Astrocyte of the spinal cord (primary cell): ENCODE measurements around the gene CBLC.

Experiments
- DNase-seq: peaks from one replicate; pipeline ENCODE4 v3.0.0; 2011; ENCODE audit warnings: low read depth, low spot score
- H3K4me3 ChIP-seq: 2 replicates; pipeline ENCODE4 v1.5.1; 2011; ENCODE audit warnings: low read depth, mild to moderate bottlenecking, low read length, moderate library complexity
- in situ Hi-C: cut with HindIII; loops from 2 replicates; pipeline ENCODE4 v1.10.0; 2017; ENCODE audit warnings: low sequenced_read_pairs
- TF ChIP-seq, protein P1 (sequence below): IDR thresholded peaks from 2 replicates; pipeline ENCODE4 v1.5.1; 2012; ENCODE audit warnings: low read depth, mild to moderate bottlenecking, low read length, inconsistent platforms

CBLC gene

DNA sequence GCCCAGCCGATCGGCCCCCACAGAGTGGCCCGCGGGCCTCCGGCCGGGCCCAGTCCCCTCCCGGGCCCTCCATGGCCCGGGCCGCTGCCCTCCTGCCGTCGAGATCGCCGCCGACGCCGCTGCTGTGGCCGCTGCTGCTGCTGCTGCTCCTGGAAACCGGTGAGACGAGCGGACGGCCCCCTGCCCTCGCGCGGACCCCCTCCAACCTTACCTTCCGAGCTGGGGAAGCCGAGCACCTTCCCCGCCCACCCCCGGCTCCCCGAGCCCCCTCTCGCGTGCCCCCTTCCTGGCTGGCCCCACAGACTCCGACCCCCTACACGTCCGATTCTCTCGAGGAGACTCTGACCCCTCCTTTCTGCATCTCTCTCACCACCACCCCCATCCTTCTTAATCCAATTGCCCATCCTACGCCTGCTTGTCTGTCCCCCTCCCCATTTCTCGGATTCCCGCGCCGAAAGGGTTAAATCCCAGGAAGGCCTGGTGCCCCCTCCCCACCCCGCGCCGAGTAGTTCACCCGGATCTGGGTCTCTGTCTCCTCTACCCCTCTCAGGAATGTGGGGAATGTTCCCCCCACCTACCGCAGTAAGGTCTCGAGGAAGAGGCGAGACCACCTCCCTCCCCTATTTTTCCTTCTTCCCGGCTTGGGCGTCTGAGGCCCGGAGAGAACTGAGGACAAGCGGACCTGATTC lies 68.9 kb downstream of the CBLC start:
- TF ChIP-seq, protein P1, sequence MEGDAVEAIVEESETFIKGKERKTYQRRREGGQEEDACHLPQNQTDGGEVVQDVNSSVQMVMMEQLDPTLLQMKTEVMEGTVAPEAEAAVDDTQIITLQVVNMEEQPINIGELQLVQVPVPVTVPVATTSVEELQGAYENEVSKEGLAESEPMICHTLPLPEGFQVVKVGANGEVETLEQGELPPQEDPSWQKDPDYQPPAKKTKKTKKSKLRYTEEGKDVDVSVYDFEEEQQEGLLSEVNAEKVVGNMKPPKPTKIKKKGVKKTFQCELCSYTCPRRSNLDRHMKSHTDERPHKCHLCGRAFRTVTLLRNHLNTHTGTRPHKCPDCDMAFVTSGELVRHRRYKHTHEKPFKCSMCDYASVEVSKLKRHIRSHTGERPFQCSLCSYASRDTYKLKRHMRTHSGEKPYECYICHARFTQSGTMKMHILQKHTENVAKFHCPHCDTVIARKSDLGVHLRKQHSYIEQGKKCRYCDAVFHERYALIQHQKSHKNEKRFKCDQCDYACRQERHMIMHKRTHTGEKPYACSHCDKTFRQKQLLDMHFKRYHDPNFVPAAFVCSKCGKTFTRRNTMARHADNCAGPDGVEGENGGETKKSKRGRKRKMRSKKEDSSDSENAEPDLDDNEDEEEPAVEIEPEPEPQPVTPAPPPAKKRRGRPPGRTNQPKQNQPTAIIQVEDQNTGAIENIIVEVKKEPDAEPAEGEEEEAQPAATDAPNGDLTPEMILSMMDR = no peak
- peak overlapping the region; percentile 99 for H3K4me3 ChIP-seq
- in situ Hi-C loops = no loop called here
- DNase-seq = peak; percentile 19

DNA sequence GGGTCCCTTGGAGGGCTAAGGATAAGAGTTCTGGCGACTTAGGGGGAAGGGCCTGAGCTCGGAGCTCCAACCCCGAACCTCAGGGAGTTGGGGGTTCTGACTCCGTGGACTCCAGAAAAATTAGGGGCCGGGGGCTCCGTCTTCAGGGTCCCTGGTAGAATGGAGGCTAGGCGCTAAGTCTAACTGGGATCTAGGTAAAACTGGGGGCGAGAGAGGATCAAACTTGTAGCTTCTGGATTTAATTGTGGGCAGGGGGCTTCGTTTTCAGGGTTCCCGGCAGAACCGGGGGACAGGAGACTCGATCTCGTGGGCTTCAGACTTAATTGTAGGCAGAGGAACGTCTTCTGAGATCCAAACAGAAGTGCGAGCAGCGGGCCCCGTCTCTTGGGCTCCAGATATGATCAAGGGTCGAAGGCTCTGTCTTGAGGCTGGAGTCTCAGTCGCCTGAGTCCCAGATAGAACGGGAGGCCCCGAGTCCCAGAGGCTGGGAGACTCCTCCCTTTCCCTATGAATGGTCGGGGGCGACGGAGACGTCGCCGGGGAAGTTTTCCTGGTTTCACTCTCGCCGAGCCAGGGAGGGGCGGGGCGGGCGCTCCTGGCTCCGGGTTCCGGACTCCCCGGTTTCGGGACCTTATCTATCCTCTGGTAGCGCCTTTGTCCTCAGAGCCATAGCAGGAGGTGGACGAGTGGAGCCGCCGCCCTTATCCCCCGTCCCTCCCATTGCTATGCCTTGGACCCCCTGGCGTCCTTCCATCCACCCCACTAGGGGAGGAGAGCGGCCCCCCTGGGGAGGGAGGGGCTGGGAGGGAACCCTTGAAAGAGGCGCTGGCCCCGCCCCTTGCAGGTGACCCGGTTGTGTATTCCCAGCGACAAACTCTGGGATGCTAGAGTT lies 69.7 kb downstream of the CBLC start:
- TF ChIP-seq, protein P1 = no peak
- peak; percentile 62 for DNase-seq
- H3K4me3 ChIP-seq = peak overlapping the region; percentile 99
- in situ Hi-C loops = no loop called here

DNA sequence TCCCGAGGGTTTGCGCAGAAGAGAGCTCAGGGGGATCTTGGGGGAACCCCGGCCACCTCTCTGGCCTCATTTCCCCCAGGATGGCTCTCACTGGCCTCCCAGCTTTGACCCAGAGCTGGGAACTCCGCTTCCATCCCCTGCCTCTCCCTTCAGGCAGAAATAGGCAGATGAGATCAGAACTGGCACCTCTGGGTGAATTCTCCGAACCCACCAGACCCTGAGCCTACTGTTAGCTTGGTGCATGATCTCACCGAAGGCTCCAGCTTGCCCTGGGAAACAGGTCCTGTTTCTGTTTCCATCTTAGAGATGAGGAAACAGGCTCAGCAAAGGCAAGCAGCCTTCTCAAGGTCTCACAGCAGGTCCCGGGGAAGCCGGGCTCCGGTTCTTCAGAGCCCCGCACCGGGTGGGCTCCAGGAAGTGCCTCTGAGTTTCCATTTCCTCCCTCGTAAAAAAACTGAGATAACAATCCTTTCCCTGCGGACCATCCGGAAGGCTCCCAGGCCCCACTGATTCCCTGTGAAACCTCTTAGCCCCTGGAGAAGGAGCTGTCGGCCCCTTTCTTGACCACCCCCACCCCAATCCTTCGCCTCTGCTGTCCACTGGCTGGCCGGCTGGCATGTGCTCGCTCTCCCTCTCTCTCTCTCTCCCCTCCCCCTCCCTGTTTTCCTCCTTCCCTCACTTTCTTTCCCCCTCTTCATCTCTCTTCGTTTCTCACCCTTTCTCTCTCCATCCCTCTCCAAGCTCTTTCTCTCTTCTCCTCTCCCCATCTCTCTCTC lies 70.5 kb downstream of the CBLC start:
- peak; percentile 57 for DNase-seq
- H3K4me3 ChIP-seq = peak overlapping the region; percentile 99
- TF ChIP-seq, protein P1 = no peak
- in situ Hi-C loops = no loop called here

DNA sequence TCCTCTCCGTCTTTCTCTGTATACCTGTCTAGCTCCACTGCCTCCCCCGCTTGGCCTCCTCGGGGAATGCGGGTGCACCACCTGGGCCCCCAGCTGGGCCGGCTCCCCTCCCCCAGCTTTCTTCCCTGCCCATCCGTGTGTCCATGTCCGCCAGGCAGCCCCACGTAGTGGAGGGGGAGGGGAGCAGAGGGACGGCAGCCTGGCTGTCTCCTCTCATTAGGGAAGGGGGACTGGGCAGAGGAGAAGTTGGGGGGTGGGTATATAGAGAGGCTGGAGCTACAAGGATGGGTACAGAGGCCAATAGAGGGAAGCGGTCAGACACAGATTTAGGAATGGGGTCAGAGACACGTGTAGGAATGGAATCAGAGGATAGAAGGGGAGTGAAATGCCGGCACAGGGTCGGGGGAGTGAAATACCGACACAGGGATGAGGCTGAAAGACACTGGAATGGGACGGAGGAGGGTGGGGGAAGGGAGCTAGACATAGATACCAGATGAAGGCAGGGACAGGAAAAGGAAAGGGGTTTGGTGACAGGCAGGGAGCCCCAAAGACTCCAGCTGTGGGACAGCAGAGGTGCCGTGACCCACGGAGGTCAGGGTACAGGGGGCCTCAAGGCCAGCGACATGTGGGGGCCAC lies 71.2 kb downstream of the CBLC start:
- in situ Hi-C loops = no loop called here
- DNase-seq = no peak
- TF ChIP-seq, protein P1 = no peak
- H3K4me3 ChIP-seq = peak overlapping the region; percentile 99
